Activated B cell treated with CpG ODN at 0.5 μM for 24 hours (primary cell): ENCODE data around the gene LYPLA2. TPM values are rescaled to one million over a fixed set of nuclear protein-coding genes. Genes with fewer than 3 reads are reported as not detected.

Experiments
- ATAC-seq: fragments of 200-7000 bp; cut with Tn5 transposase; one replicate; pipeline ENCODE4 v1.10.0; 2021; ENCODE audit warnings: low read depth, mild to moderate bottlenecking, moderate library complexity
- CTCF ChIA-PET: fragments of 350-600 bp; sonication (Branson Sonifier 250); formaldehyde crosslinking; loops from one replicate; lab custom pipeline; 2021; ENCODE audit warnings: antibody characterized with exemption; lab: Charles Lee
- POLR2A ChIA-PET: fragments of 350-600 bp; sonication (Branson Sonifier 250); formaldehyde crosslinking; loops from one replicate; lab custom pipeline; 2021; ENCODE audit warnings: antibody characterized with exemption; lab: Charles Lee
- DNase-seq: peaks from one replicate; pipeline ENCODE4 v3.0.0; 2022
- H3K27ac Mint-ChIP-seq: one replicate; pipeline ENCODE4 v1.8.0; 2020; ENCODE audit warnings: mixed read lengths
- H3K27me3 Mint-ChIP-seq: one replicate; pipeline ENCODE4 v1.8.0; 2021; ENCODE audit warnings: mixed read lengths
- H3K36me3 Mint-ChIP-seq: one replicate; pipeline ENCODE4 v1.8.0; 2021; ENCODE audit warnings: low read depth, mixed read lengths
- H3K4me1 Mint-ChIP-seq: one replicate; pipeline ENCODE4 v1.8.0; 2021; ENCODE audit warnings: mixed read lengths
- H3K4me3 Mint-ChIP-seq: one replicate; pipeline ENCODE4 v1.8.0; 2020; ENCODE audit warnings: mild to moderate bottlenecking, mixed read lengths
- H3K9me3 Mint-ChIP-seq: one replicate; pipeline ENCODE4 v1.8.0; 2020; ENCODE audit warnings: mixed read lengths
- CTCF ChIP-seq: fragments of 200-600 bp; IDR thresholded peaks from one replicate; pipeline ENCODE4 v1.8.0; 2022; ENCODE audit warnings: antibody characterized with exemption, mild to moderate bottlenecking
- intact Hi-C: fragments of 100-400 bp; cut with micrococcal nuclease; formaldehyde crosslinking; loops from one replicate; pipeline ENCODE4 v1.15.1; 2024
- total RNA-seq: library from RNA; stranded (reverse); gene quantifications from 2 replicates; pipeline ENCODE4 v1.2.3, GENCODE V29; 2022

The LYPLA2 gene
- total RNA-seq, 1 donor from 2014 or later = 81.6 TPM

DNA sequence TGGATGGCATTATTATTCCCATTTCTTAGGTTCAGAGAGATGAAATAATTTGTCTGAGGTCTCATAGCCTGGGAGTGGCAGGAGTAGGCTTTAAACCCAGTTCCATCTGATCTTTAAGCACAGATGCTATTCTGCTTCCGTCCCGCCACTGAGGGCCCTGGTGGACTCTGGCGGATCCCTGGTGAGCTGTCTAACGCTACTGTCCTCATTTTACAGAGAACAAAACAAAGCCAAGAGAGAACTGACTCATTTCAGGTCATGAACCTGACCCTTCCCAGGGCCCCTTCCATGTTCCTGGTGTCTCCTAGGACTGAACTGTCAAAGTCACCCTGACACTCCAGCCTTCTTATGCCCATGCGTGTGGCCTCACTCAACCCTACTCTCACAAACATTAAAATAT, 12.7 kb downstream of the LYPLA2 start:
- no peak for DNase-seq
- intact Hi-C loops = no loop called here
- ATAC-seq = no peak
- ChIA-PET CTCF (interaction anchor here (1.0 kb wide), 1 partner anchor 12 kb away, joined by 3 read pairs; the partner anchor contains the start of gene LYPLA2), POLR2A (no interaction called here)
- Mint-ChIP-seq H3K27me3 (no peaks in the 10 kb centered on the region), H3K4me3 (no peak overlapping the region), H3K36me3 (peaks cover 25% of the 10 kb centered on the region), H3K9me3 (no peaks in the 10 kb centered on the region), H3K4me1 (peaks cover 20% of the 10 kb centered on the region), H3K27ac (no peak overlapping the region)
- no peak for TF ChIP-seq CTCF

- no peaks in the 10 kb centered on the region for H3K9me3 Mint-ChIP-seq
- no peak for DNase-seq
- no peak for TF ChIP-seq CTCF
- no peaks in the 10 kb centered on the region for H3K27me3 Mint-ChIP-seq
- no peak overlapping the region for H3K4me3 Mint-ChIP-seq
- ATAC-seq = no peak
- H3K36me3 Mint-ChIP-seq = peaks cover 24% of the 10 kb centered on the region
- peaks cover 14% of the 10 kb centered on the region for H3K4me1 Mint-ChIP-seq
- ChIA-PET CTCF (interaction anchor here (1.0 kb wide), 1 partner anchor 13 kb away, joined by 3 read pairs; the partner anchor contains the start of gene LYPLA2), POLR2A (no interaction called here)
- H3K27ac Mint-ChIP-seq = no peak overlapping the region
- intact Hi-C loops = no loop called here
Observed at GRCh38 chr1:23804183-23804835, 13.4 kb downstream of the LYPLA2 start.

GRCh38 chr1:23805025-23805424, 14.1 kb downstream of the LYPLA2 start:
- CTCF ChIA-PET = interaction anchor here (4.2 kb wide), 1 partner anchor 111 kb away, joined by 31 read pairs; no protein-coding TSS in a partner anchor
- H3K9me3 Mint-ChIP-seq = no peaks in the 10 kb centered on the region
- H3K27ac Mint-ChIP-seq = no peak overlapping the region
- H3K36me3 Mint-ChIP-seq = peaks cover 22% of the 10 kb centered on the region
- DNase-seq (no peak), ATAC-seq (no peak)
- peaks cover 15% of the 10 kb centered on the region for H3K4me1 Mint-ChIP-seq
- no peak for TF ChIP-seq CTCF
- H3K27me3 Mint-ChIP-seq = no peaks in the 10 kb centered on the region
- POLR2A ChIA-PET = no interaction called here
- no peak overlapping the region for H3K4me3 Mint-ChIP-seq
- intact Hi-C loops = no loop called here

GRCh38 chr1:23806280-23806679, 15.3 kb downstream of the LYPLA2 start:
- DNase-seq (no peak), ATAC-seq (no peak)
- TF ChIP-seq CTCF = no peak
- peaks cover 22% of the 10 kb centered on the region for H3K36me3 Mint-ChIP-seq
- H3K9me3 Mint-ChIP-seq = no peaks in the 10 kb centered on the region
- H3K4me3 Mint-ChIP-seq = no peak overlapping the region
- H3K27ac Mint-ChIP-seq = no peak overlapping the region
- peaks cover 21% of the 10 kb centered on the region for H3K4me1 Mint-ChIP-seq
- intact Hi-C loops = no loop called here
- no peaks in the 10 kb centered on the region for H3K27me3 Mint-ChIP-seq
- ChIA-PET CTCF (interaction anchor here (1.0 to 4.2 kb wide), 2 partner anchors 12 to 110 kb away, joined by 3 to 31 read pairs; no protein-coding TSS in a partner anchor), POLR2A (no interaction called here)

DNA sequence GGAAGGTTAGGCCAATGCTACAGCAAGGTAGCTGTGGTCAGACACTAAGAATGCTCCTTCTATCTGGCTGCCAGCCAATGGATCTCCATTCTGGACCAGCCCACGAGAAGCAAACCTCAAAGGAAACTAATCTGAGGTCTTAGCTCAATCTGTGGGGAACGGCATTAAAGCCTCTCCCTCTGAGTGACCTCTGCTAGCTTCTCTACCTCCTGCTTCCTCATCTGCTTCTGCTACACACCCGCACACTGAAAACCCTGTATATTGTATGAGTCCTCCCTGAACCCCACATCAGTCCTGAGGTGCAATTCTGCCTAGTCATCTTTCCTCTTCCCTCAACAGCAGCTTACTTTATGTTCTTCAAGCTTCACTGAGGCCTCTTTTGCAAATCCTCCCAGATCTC, 16.5 kb downstream of the LYPLA2 start:
- no peaks in the 10 kb centered on the region for H3K27me3 Mint-ChIP-seq
- peaks cover 30% of the 10 kb centered on the region for H3K36me3 Mint-ChIP-seq
- peaks cover 22% of the 10 kb centered on the region for H3K4me1 Mint-ChIP-seq
- H3K9me3 Mint-ChIP-seq = no peaks in the 10 kb centered on the region
- intact Hi-C loops = no loop called here
- no peak for ATAC-seq
- H3K4me3 Mint-ChIP-seq = no peak overlapping the region
- TF ChIP-seq CTCF = no peak
- CTCF ChIA-PET = interaction anchor here (1.0 to 4.2 kb wide), 5 partner anchors 11 to 109 kb away, joined by 3 to 31 read pairs (median 4); no protein-coding TSS in a partner anchor
- POLR2A ChIA-PET = interaction anchor here (1.0 kb wide), 3 partner anchors 18 to 152 kb away, joined by 3 to 5 read pairs (median 4); partner anchors contain the start of genes HMGCL and PNRC2
- no peak for DNase-seq
- H3K27ac Mint-ChIP-seq = no peak overlapping the region
